GM13976 (cell line): ENCODE results near the gene DAPL1.

ENCODE experiments used
- DNase-seq: peaks from one replicate; pipeline ENCODE4 v3.0.0; 2012; ENCODE audit warnings: low spot score
- CTCF ChIP-seq: IDR thresholded peaks from 2 replicates; pipeline ENCODE4 v1.5.1; 2012; ENCODE audit warnings: borderline replicate concordance, mild to moderate bottlenecking; ENCODE audit not compliant: insufficient read depth; ENCODE audit errors: extremely low read depth, missing control alignments, control extremely low read depth
- in situ Hi-C: fragments of 300-500 bp; cut with MboI; formaldehyde crosslinking; loops from one replicate; pipeline ENCODE4 v1.12.0; 2022; ENCODE audit warnings: low sequenced_read_pairs, mixed read lengths, inconsistent platforms; ENCODE audit not compliant: unreplicated experiment

DAPL1 gene

GRCh38 chr2:158810731-158811460 lies 15.8 kb downstream of the DAPL1 start:
- no peak for DNase-seq
- no peak for TF ChIP-seq CTCF
- in situ Hi-C loops: no loop called here

GRCh38 chr2:158815166-158815565 lies 20.0 kb downstream of the DAPL1 start:
- no peak for DNase-seq
- in situ Hi-C loops: no loop called here
- no peak for TF ChIP-seq CTCF

- no peak for TF ChIP-seq CTCF
- DNase-seq: no peak
- in situ Hi-C loops: no loop called here
Measured at GRCh38 chr2:158815658-158816057, 20.5 kb downstream of the DAPL1 start.

GRCh38 chr2:158817588-158817987 lies 22.5 kb downstream of the DAPL1 start:
- no peak for DNase-seq
- no peak for TF ChIP-seq CTCF
- in situ Hi-C loops: no loop called here

GRCh38 chr2:158818511-158818910 lies 23.4 kb downstream of the DAPL1 start:
- in situ Hi-C loops: no loop called here
- TF ChIP-seq CTCF: no peak
- no peak for DNase-seq

- in situ Hi-C loops: no loop called here
- no peak for DNase-seq
- no peak for TF ChIP-seq CTCF
Measured at GRCh38 chr2:158822193-158822592, 27.1 kb downstream of the DAPL1 start.
